ENCODE results near the gene RBM10.

The RBM10 gene

GRCh38 chrX:47146936-47147859 is 2.2 kb downstream of the RBM10 start:
- DNase-seq (ENCODE audit: insufficient read length, low spot score), result no peak
- no peak for FAIRE-seq

- no peak for DNase-seq (ENCODE audit: insufficient read length, low spot score)
- FAIRE-seq, result no peak
Measured at GRCh38 chrX:47148946-47149345, 3.9 kb downstream of the RBM10 start.

GRCh38 chrX:47151435-47151834 is 6.4 kb downstream of the RBM10 start:
- no peak for FAIRE-seq
- no peak for DNase-seq (ENCODE audit: insufficient read length, low spot score)

- DNase-seq (ENCODE audit: insufficient read length, low spot score), result no peak
- FAIRE-seq, result no peak
Measured at GRCh38 chrX:47156611-47157520, 11.8 kb downstream of the RBM10 start.

- no peak for FAIRE-seq
- no peak for DNase-seq (ENCODE audit: insufficient read length, low spot score)
Measured at GRCh38 chrX:47158131-47158530, 13.1 kb downstream of the RBM10 start.

GRCh38 chrX:47158781-47159180 is 13.8 kb downstream of the RBM10 start:
- no peak for FAIRE-seq
- no peak for DNase-seq (ENCODE audit: insufficient read length, low spot score)

- FAIRE-seq (no peak), DNase-seq (ENCODE audit: insufficient read length, low spot score) (no peak)
Measured at GRCh38 chrX:47160781-47161180, 15.8 kb downstream of the RBM10 start.

GRCh38 chrX:47162927-47163583 is 18.0 kb downstream of the RBM10 start:
- DNase-seq (ENCODE audit: insufficient read length, low spot score) (no peak), FAIRE-seq (no peak)

GRCh38 chrX:47164420-47164819 is 19.4 kb downstream of the RBM10 start:
- FAIRE-seq (no peak), DNase-seq (ENCODE audit: insufficient read length, low spot score) (no peak)

- DNase-seq (ENCODE audit: insufficient read length, low spot score) (no peak), FAIRE-seq (no peak)
Measured at GRCh38 chrX:47166126-47166525, 21.1 kb downstream of the RBM10 start.

- no peak for DNase-seq (ENCODE audit: insufficient read length, low spot score)
- FAIRE-seq, result no peak
Measured at GRCh38 chrX:47168495-47169073, 23.6 kb downstream of the RBM10 start.

- DNase-seq (ENCODE audit: insufficient read length, low spot score) (no peak), FAIRE-seq (no peak)
Measured at GRCh38 chrX:47169273-47169672, 24.3 kb downstream of the RBM10 start.

GRCh38 chrX:47169726-47170515 is 24.9 kb downstream of the RBM10 start:
- DNase-seq (ENCODE audit: insufficient read length, low spot score) (no peak), FAIRE-seq (no peak)

GRCh38 chrX:47170861-47171692 is 26.1 kb downstream of the RBM10 start:
- FAIRE-seq (no peak), DNase-seq (ENCODE audit: insufficient read length, low spot score) (no peak)

GRCh38 chrX:47171996-47172395 is 27.0 kb downstream of the RBM10 start:
- FAIRE-seq (no peak), DNase-seq (ENCODE audit: insufficient read length, low spot score) (no peak)

GRCh38 chrX:47172549-47172948 is 27.5 kb downstream of the RBM10 start:
- DNase-seq (ENCODE audit: insufficient read length, low spot score), result no peak
- FAIRE-seq, result no peak

- FAIRE-seq (no peak), DNase-seq (ENCODE audit: insufficient read length, low spot score) (no peak)
Measured at GRCh38 chrX:47172971-47173792, 28.2 kb downstream of the RBM10 start.

- DNase-seq (ENCODE audit: insufficient read length, low spot score) (no peak), FAIRE-seq (no peak)
Measured at GRCh38 chrX:47174376-47174775, 29.4 kb downstream of the RBM10 start.
